Vagina (tissue), 2 donors: Measurements from ENCODE around the gene ZC3HAV1L. TPM values are rescaled to one million over a fixed set of nuclear protein-coding genes. Genes with fewer than 3 reads are reported as not detected.

Experiments
- DNase-seq, 2 donors: peaks; one replicate each; pipeline ENCODE4 v3.0.0-alpha.2; 2017; ENCODE audit errors: extremely low spot score in 2 of 2
- H3K27ac ChIP-seq: fragments of 200-600 bp; sonication (generic); one replicate; pipeline ENCODE4 v1.5.1; 2019
- H3K27me3 ChIP-seq: fragments of 200-600 bp; sonication (generic); one replicate; pipeline ENCODE4 v1.5.1; 2019
- H3K36me3 ChIP-seq, 2 donors: fragments of 200-600 bp; sonication (generic); one replicate each; pipeline ENCODE4 v1.5.1; 2017 to 2019
- H3K4me1 ChIP-seq: fragments of 200-600 bp; sonication (generic); one replicate; pipeline ENCODE4 v1.5.1; 2019
- H3K4me3 ChIP-seq, 2 donors: fragments of 200-600 bp; sonication (generic); 1 replicate in 1 of 2; 2 replicates in 1 of 2; pipeline ENCODE4 v1.5.1; 2016 to 2019
- H3K9me3 ChIP-seq: fragments of 200-600 bp; sonication (generic); one replicate; pipeline ENCODE4 v1.5.1; 2019
- POLR2A ChIP-seq, 2 donors: fragments of 450-650 bp; IDR thresholded peaks; one replicate each; pipeline ENCODE4 v1.6.1; 2017; ENCODE audit warnings: antibody characterized with exemption in 2 of 2, mild to moderate bottlenecking in 2 of 2, moderate library complexity in 2 of 2
- POLR2AphosphoS5 ChIP-seq, 2 donors: sonication (generic); formaldehyde crosslinking; IDR thresholded peaks; one replicate each; pipeline ENCODE4 v1.9.0; 2017; ENCODE audit warnings: antibody characterized with exemption in 2 of 2, mild to moderate bottlenecking in 2 of 2, low read depth in 1 of 2; ENCODE audit not compliant: insufficient read depth in 1 of 2
- intact Hi-C: fragments of 100-400 bp; cut with DNase I; formaldehyde crosslinking; loops from one replicate; pipeline ENCODE4 v1.15.1; 2023
- total RNA-seq: library from RNA; depleted of rRNA; stranded (reverse); fragments of >200 nt; gene quantifications from one replicate; pipeline ENCODE4 v1.2.3, GENCODE V29; 2016
- TF ChIP-seq, protein P1 (sequence below), 3 experiments: fragments of 450-650 bp in 2 of 3; fragments of 200-600 bp in 1 of 3; sonication (generic) in 1 of 3; IDR thresholded peaks; one replicate each; pipeline ENCODE4 v1.5.1; 2017 to 2019; ENCODE audit warnings: antibody characterized with exemption in 3 of 3, mild to moderate bottlenecking in 2 of 3, moderate library complexity in 2 of 3

The ZC3HAV1L gene
- total RNA-seq, 1 donor from 2014 or later = 55.7 TPM

DNA sequence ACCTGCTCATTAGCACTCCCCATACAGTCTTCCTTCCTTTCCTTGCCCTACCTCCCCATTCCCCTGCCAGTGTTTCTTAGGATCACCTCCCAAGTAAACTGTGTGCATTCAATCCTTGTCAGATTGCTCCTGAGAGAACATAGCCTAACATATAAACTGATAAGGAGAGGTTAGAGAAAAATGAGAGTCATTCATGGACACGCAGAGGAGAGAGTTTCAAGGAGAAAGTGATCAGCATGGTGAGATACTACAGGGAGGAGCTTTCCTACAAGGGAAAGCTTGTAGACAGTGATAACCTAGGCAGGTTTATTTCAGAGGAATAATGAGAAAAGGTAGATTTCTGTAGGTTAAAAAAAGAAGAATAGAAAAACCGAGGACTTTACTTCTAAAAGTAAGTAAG is 2.8 kb upstream of the ZC3HAV1L start:
- Histone ChIP-seq H3K4me1 (peaks cover 22% of the 10 kb centered on the region), H3K27me3 (no peaks in the 10 kb centered on the region), H3K36me3 (no peaks in the 10 kb centered on the region), H3K27ac (no peak overlapping the region), H3K9me3 (no peaks in the 10 kb centered on the region), H3K4me3 (no peak overlapping the region)
- DNase-seq = no peak
- TF ChIP-seq POLR2A (IDR thresholded peaks at IDR 0.05) (no peak), POLR2AphosphoS5 (IDR thresholded peaks at IDR 0.05; ENCODE audit: insufficient read depth in 1 of 2, low read depth in 1 of 2) (no peak)
- TF ChIP-seq, protein P1, sequence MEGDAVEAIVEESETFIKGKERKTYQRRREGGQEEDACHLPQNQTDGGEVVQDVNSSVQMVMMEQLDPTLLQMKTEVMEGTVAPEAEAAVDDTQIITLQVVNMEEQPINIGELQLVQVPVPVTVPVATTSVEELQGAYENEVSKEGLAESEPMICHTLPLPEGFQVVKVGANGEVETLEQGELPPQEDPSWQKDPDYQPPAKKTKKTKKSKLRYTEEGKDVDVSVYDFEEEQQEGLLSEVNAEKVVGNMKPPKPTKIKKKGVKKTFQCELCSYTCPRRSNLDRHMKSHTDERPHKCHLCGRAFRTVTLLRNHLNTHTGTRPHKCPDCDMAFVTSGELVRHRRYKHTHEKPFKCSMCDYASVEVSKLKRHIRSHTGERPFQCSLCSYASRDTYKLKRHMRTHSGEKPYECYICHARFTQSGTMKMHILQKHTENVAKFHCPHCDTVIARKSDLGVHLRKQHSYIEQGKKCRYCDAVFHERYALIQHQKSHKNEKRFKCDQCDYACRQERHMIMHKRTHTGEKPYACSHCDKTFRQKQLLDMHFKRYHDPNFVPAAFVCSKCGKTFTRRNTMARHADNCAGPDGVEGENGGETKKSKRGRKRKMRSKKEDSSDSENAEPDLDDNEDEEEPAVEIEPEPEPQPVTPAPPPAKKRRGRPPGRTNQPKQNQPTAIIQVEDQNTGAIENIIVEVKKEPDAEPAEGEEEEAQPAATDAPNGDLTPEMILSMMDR (IDR thresholded peaks at IDR 0.05) = no peak
- intact Hi-C loops = no loop called here

DNA sequence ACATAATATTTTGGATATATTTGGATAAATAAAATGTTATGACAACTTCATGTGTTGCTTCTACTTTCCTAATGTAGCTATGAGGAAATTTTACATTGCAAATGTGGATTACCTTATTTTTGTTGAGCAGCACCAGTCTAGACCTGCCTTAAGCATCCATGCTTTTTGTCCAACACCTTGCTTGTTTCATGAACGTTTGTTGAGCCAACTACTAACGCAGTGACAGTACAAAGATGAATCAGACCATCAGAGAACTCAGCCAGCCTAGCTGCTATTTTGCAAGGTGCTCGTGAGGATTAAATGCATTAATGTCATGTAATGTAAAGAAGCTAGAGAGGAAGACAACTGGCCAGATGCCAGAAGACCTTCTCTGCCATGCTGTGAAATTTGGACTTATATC is 1.1 kb upstream of the ZC3HAV1L start:
- Histone ChIP-seq H3K9me3 (no peaks in the 10 kb centered on the region), H3K27ac (no peak overlapping the region), H3K27me3 (no peaks in the 10 kb centered on the region), H3K4me3 (no peak overlapping the region), H3K4me1 (peaks cover 27% of the 10 kb centered on the region), H3K36me3 (no peaks in the 10 kb centered on the region)
- no peak for TF ChIP-seq POLR2A (IDR thresholded peaks at IDR 0.05)
- TF ChIP-seq POLR2AphosphoS5 (IDR thresholded peaks at IDR 0.05; ENCODE audit: insufficient read depth in 1 of 2, low read depth in 1 of 2) = no peak
- TF ChIP-seq, protein P1 (IDR thresholded peaks at IDR 0.05) = no peak
- intact Hi-C loops = no loop called here
- no peak for DNase-seq

DNA sequence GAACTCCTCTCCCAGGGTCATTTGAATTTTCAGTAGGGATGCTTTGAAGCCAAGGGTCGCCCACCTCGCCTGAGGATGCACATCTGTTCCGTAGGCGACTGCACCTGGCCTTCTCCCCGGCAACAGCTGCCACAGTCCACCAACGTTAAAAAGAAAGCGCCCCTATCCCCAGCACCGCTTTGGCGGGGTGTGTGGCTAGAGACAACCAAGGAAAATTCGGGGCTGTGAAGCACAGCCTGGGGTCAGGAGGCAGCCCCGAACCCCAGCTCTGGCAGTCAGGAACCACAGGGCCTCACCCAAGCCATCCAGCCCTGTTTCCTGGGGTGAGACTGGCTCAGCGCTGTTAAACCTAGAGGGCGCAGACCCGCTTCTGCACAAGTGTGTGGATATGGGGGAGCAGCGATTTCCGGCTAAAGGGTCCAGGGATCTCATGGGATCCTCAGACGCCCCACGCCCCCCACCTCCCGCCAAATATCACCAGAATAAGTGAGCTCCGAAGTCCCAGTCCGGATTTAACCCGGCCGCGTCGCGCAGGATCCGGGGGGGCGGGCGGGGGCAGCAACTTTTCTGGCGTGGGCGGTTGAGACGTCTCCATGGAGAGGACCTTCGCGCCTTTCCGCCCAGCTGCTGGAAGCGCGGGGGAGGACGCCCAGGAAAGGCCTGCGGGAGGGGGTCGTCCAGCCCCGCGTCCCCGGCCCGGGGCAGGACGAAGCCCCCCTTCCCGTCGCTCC is 822 bp downstream of the ZC3HAV1L start:
- Histone ChIP-seq H3K4me3 (peak overlapping the region; percentile 82 to 84), H3K27ac (peak overlapping the region; percentile 77), H3K9me3 (no peaks in the 10 kb centered on the region), H3K36me3 (peaks cover 0 to 14% of the 10 kb centered on the region in 2 donors), H3K27me3 (no peaks in the 10 kb centered on the region), H3K4me1 (peaks cover 27% of the 10 kb centered on the region)
- no peak for DNase-seq
- intact Hi-C loops = no loop called here
- TF ChIP-seq POLR2AphosphoS5 (IDR thresholded peaks at IDR 0.05; ENCODE audit: insufficient read depth in 1 of 2, low read depth in 1 of 2) = no peak
- TF ChIP-seq, protein P1 (IDR thresholded peaks at IDR 0.05) = no peak
- no peak for TF ChIP-seq POLR2A (IDR thresholded peaks at IDR 0.05)

DNA sequence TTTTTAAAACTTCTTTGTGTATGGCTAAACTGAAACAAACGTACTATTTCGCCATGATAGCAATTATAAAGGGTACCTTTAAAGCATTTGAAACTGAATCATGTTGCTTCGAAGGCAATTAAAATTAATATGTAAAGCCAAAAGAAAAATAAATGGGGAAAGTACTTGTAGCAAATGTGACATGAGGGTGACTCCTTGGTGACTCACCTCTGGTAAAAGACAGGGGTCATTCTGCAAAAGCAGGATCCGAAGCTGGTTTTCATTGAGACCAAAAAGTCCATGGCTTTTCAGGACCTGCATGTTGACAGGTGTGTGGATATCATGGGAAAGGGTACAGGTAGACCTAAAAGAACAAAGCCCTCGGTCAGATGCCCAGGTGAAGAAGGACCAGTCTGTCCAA is 1.5 kb downstream of the ZC3HAV1L start:
- peak overlapping the region in 1 of 2 donors; percentile 84 for H3K4me3 ChIP-seq
- intact Hi-C loops = no loop called here
- DNase-seq = no peak
- TF ChIP-seq, protein P1 (IDR thresholded peaks at IDR 0.05) = no peak
- no peak for TF ChIP-seq POLR2A (IDR thresholded peaks at IDR 0.05)
- no peak for TF ChIP-seq POLR2AphosphoS5 (IDR thresholded peaks at IDR 0.05; ENCODE audit: insufficient read depth in 1 of 2, low read depth in 1 of 2)
- no peaks in the 10 kb centered on the region for H3K9me3 ChIP-seq
- H3K36me3 ChIP-seq = peaks cover 0 to 21% of the 10 kb centered on the region in 2 donors
- H3K27me3 ChIP-seq = no peaks in the 10 kb centered on the region
- H3K4me1 ChIP-seq = peaks cover 27% of the 10 kb centered on the region
- H3K27ac ChIP-seq = no peak overlapping the region
